Measurements from ENCODE around the gene OVCA2. TPM values are rescaled to one million over a fixed set of nuclear protein-coding genes. Genes with fewer than 3 reads are reported as not detected.

Gene OVCA2
- total RNA-seq, 1 experiment from 2014 or later = 42.5 TPM

DNA sequence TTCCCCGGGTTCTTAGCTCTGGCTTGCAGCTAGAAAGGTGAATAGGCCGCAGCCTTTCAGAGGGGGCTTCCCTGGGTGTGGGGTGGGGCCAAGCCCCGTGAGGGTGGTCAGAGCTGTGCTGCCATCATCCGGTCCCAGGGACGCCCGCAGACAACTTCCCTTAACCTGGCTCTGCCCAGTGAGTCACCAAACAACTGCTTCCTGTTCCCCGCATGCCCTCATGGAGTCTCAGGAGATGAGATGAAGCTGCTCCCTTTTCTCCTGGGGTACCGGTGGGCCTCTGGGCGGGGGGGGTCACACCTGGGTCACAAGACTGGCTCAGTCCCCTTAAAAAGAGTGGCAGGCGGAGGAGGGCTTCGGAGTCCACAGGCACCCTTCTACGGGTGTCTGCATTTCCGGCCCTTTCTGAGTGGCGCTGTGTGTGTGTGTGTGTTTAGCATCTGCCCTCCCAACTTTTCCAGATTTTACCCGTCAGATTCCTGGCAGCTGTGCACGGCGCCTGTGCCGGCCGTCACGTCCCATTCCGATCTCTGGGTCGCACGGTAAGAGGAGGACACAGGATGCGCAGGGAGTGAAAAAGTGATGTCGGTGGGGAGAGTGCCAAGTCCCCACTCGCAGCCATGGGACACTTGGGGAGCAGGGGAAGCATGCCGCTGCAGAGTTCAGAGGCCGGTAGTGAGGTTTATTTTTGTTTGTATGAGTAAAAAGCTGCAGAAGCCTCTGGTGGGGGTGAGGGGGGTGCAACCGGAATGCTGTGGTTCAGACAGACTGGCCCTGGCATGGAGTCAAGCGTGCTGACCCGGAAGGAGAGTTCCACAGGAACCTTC is 29.8 kb downstream of the OVCA2 start:
- no peaks in the 10 kb centered on the region; the same call in 1 of the 2 replicates for H3K36me3 ChIP-seq (ENCODE audit: control insufficient read depth, insufficient read depth, low read length)
- no TSS peak for BruUV-seq (replicated peaks)
- in situ Hi-C loops (cut with HindIII; ENCODE audit: low pct_unique_long_range_greater_than_20kb, low sequenced_read_pairs) = no loop called here
- intact Hi-C loops (cut with micrococcal nuclease; ENCODE audit: unreplicated experiment) = no loop called here
- H3K4me3 ChIP-seq (ENCODE audit: low read depth in 2 of 2, low read length in 2 of 2) = no peak overlapping the region
- CTCF ChIA-PET = no interaction called here
- H3K4me1 ChIP-seq (ENCODE audit: control insufficient read depth, insufficient read depth, low read length) = no peaks in the 10 kb centered on the region
- TF ChIP-seq, protein P1, sequence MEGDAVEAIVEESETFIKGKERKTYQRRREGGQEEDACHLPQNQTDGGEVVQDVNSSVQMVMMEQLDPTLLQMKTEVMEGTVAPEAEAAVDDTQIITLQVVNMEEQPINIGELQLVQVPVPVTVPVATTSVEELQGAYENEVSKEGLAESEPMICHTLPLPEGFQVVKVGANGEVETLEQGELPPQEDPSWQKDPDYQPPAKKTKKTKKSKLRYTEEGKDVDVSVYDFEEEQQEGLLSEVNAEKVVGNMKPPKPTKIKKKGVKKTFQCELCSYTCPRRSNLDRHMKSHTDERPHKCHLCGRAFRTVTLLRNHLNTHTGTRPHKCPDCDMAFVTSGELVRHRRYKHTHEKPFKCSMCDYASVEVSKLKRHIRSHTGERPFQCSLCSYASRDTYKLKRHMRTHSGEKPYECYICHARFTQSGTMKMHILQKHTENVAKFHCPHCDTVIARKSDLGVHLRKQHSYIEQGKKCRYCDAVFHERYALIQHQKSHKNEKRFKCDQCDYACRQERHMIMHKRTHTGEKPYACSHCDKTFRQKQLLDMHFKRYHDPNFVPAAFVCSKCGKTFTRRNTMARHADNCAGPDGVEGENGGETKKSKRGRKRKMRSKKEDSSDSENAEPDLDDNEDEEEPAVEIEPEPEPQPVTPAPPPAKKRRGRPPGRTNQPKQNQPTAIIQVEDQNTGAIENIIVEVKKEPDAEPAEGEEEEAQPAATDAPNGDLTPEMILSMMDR (IDR thresholded peaks at IDR 0.05) = no peak
- TF ChIP-seq SIN3A (IDR thresholded peaks at IDR 0.05; ENCODE audit: borderline replicate concordance, insufficient read depth, low read depth, low read length) = no peak
- no peak for TF ChIP-seq REST (IDR thresholded peaks at IDR 0.05; ENCODE audit: insufficient read depth in 1 of 2, low read depth in 2 of 2, low read length in 1 of 2)
- no peak for TF ChIP-seq TCF7L2 (IDR thresholded peaks at IDR 0.05; ENCODE audit: low read depth, low read length)
- no peak for TF ChIP-seq POLR2AphosphoS5 (IDR thresholded peaks at IDR 0.05; ENCODE audit: low read depth, low read length)
- no peaks in the 10 kb centered on the region for H3K27me3 ChIP-seq (ENCODE audit: control insufficient read depth, insufficient read depth, low read length)
- POLR2A ChIA-PET = no interaction called here
- ATAC-seq = no peak
- no peak overlapping the region for H3K27ac ChIP-seq (ENCODE audit: low read length)
- DNase-seq (ENCODE audit: low read depth, low spot score) = no peak
- no peaks in the 10 kb centered on the region for H3K9me3 ChIP-seq (ENCODE audit: control insufficient read depth, insufficient read depth, low read depth, low read length)

DNA sequence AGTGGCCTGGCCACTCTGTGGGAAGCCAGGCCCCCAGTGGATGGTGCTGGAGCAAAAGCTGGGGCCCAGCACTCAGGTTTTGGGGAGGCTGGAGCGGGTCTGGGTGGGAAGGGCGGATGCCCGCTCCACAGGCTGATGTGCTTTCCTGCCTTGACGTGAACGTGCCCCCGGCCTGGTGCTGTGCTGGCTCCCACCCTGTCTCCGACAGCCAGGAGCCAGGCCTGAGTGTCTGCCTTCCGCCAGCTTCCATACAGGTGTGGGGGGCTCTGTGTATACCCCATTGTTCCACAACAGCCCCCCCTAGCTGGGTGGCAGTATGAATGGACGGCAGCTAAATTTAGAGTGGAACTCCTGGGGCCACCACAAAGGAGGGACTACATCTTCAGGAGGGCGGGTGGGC is 33.1 kb downstream of the OVCA2 start:
- Histone ChIP-seq H3K4me1 (ENCODE audit: control insufficient read depth, insufficient read depth, low read length) (no peaks in the 10 kb centered on the region), H3K27me3 (ENCODE audit: control insufficient read depth, insufficient read depth, low read length) (no peaks in the 10 kb centered on the region), H3K27ac (ENCODE audit: low read length) (no peak overlapping the region), H3K9me3 (ENCODE audit: control insufficient read depth, insufficient read depth, low read depth, low read length) (no peaks in the 10 kb centered on the region), H3K36me3 (ENCODE audit: control insufficient read depth, insufficient read depth, low read length) (no peaks in the 10 kb centered on the region; the same call in 1 of the 2 replicates), H3K4me3 (ENCODE audit: low read depth in 2 of 2, low read length in 2 of 2) (no peak overlapping the region)
- in situ Hi-C loops (cut with HindIII; ENCODE audit: low pct_unique_long_range_greater_than_20kb, low sequenced_read_pairs) (no loop called here), intact Hi-C loops (cut with micrococcal nuclease; ENCODE audit: unreplicated experiment) (no loop called here)
- no peak for DNase-seq (ENCODE audit: low read depth, low spot score)
- TF ChIP-seq TCF7L2 (IDR thresholded peaks at IDR 0.05; ENCODE audit: low read depth, low read length) (no peak), SIN3A (IDR thresholded peaks at IDR 0.05; ENCODE audit: borderline replicate concordance, insufficient read depth, low read depth, low read length) (no peak), POLR2AphosphoS5 (IDR thresholded peaks at IDR 0.05; ENCODE audit: low read depth, low read length) (no peak), REST (IDR thresholded peaks at IDR 0.05; ENCODE audit: insufficient read depth in 1 of 2, low read depth in 2 of 2, low read length in 1 of 2) (no peak)
- TF ChIP-seq, protein P1 (IDR thresholded peaks at IDR 0.05) = no peak
- POLR2A ChIA-PET = no interaction called here
- BruUV-seq (replicated peaks) = no TSS peak
- no peak for ATAC-seq
- CTCF ChIA-PET = interaction anchor here (0.6 kb wide), 1 partner anchor 9 kb away, joined by 3 read pairs; no protein-coding TSS in a partner anchor
